GM19035 (cell line): ENCODE measurements around the gene WFIKKN1.

Source experiments
- ATAC-seq: cut with Tn5 transposase; IDR thresholded peaks from one replicate; pipeline ENCODE4 v1.9.1; 2021; ENCODE audit not compliant: unreplicated experiment

The WFIKKN1 gene

DNA sequence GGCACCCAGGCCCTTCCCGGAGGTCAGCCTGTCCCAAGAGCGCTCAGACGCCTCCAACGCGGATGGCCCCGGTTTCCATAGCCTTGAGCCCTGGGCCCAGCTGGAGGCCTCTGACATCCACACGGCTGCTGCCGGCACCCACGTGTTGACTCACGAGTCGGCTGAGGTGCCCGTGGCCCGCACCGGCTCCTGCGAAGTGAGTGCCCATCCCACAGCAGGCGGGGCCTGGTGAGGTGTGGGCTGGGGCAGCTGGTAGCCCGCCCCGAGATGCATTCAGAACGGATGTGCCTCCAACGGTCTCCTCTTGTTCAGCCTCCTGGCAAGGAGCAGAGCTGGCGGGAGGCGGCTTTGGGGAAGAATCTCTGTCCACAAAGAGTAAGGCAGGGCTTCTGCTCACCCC, 21.1 kb downstream of the WFIKKN1 start:
- no peak for ATAC-seq

GRCh38 chr16:652454-653305, 21.9 kb downstream of the WFIKKN1 start:
- no peak for ATAC-seq

DNA sequence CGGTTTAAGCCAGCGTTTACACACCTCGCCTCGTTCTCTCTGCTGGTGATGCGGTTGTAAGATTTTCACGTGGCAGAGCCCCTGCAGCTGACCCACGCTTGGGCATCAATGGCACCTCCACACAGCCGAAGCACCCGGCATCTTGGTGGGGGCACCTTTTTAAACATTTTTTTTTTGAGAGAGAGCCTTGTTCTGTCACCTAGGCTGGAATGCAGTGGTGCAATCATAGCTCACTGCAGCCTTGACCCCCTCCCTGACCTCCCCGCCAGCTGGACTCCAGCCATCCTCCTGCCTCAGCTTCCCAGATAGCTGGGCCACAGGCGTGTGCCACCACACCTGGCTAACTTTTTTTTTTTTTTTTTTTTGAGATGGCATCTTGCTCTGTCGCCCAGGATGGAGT, 23.2 kb downstream of the WFIKKN1 start:
- no peak for ATAC-seq

GRCh38 chr16:657487-657886, 26.7 kb downstream of the WFIKKN1 start:
- ATAC-seq: no peak

- no peak for ATAC-seq
Measured at GRCh38 chr16:658679-659571, 28.1 kb downstream of the WFIKKN1 start.

DNA sequence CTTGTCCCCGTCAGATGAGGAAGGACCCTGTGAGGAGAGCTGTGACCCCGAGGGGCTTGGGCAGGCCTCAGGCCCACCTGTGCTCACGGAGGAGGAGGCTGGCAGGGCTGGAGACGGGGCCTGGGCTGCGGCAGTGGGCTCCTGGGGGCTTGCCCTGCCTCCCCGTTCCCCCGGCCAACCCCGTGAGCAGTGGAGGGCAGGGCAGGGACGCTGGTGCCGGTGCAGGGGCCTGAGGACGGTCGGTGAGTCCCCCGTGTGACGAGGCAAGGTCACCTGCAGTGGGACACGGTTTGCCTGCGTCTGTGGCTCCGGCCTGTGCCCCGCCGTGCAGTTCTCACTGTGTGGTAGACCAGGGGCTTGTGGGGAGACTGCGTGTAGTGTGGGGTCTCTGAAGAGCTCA, 28.8 kb downstream of the WFIKKN1 start:
- ATAC-seq: no peak

DNA sequence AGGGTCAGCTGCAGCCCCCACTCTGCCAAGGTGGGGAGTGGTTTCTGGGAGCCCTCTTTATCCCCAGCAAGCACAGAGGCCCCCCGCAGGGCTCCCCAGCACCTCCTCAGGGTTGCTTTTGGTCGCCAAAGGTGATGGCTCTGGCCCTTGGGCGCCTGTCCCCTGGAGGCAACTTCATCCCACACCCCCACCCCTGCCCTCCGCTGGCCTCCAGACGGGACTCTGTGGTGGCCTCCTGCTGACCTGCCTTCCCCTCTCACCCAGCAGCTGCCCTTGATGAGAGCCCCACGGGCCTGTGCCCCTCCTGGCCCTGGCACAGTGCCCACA, 29.3 kb downstream of the WFIKKN1 start:
- no peak for ATAC-seq

- peak; percentile 52 for ATAC-seq
Measured at GRCh38 chr16:660459-661183, 29.8 kb downstream of the WFIKKN1 start.

DNA sequence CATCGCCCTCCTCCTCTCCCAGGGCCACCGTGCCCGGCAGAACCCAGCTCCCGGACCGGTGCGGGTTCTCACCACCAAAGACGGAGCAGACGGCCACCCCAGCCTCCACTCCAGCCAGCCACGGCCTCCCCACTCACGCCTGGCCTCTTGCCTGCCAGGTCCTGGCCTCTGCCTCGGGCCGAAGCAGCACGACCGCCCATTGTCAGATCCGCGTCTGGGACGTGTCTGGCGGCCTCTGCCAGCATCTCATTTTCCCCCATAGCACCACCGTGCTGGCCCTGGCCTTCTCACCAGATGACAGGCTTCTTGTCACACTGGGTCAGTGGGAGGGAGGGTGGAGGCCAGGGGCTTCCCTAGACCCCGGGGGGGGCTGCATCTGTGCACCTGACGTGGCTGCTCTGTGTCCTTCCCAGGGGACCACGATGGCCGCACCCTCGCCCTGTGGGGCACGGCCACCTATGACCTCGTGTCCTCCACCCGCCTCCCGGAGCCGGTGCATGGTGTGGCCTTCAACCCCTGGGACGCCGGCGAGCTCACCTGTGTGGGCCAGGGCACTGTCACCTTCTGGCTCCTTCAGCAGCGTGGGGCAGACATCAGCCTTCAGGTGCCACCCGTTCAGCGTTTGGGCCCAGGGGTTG, 30.5 kb downstream of the WFIKKN1 start:
- peak; percentile 21 for ATAC-seq

GRCh38 chr16:662095-662494, 31.3 kb downstream of the WFIKKN1 start:
- ATAC-seq: no peak

DNA sequence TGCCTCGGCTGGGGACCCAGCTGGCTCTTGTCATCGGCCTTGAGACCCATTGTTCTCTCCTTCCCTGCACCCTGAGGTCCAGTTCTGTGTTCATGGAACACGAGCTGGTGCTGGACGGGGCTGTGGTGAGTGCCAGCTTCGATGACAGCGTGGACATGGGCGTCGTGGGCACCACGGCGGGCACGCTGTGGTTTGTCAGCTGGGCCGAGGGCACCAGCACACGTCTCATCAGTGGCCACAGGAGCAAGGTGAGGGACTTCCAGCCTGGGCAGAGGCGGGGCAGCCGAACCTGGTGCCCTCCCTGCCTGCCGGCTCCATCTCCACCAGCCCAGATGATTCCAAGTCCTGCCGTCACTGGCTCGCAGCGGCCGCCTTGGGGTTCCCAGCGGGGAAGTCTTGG, 31.8 kb downstream of the WFIKKN1 start:
- ATAC-seq: no peak

DNA sequence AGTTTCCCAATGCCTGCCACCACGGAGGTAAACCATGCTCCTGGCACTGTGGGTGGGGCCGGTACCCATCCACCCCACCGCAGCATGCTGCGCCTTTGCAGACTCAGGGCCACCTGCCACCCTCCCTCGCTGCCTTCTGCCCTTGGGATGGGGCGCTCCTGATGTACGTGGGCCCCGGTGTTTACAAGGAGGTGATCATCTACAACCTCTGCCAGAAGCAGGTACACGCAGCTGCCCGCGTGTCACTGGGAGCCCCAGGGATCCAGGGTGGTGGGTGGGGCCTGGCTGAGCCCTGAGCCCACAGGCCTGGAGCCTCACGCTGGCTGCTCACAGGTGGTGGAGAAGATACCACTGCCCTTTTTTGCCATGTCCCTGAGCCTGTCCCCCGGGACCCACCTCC, 35.8 kb downstream of the WFIKKN1 start:
- no peak for ATAC-seq

- ATAC-seq: no peak
Measured at GRCh38 chr16:667113-667779, 36.5 kb downstream of the WFIKKN1 start.

DNA sequence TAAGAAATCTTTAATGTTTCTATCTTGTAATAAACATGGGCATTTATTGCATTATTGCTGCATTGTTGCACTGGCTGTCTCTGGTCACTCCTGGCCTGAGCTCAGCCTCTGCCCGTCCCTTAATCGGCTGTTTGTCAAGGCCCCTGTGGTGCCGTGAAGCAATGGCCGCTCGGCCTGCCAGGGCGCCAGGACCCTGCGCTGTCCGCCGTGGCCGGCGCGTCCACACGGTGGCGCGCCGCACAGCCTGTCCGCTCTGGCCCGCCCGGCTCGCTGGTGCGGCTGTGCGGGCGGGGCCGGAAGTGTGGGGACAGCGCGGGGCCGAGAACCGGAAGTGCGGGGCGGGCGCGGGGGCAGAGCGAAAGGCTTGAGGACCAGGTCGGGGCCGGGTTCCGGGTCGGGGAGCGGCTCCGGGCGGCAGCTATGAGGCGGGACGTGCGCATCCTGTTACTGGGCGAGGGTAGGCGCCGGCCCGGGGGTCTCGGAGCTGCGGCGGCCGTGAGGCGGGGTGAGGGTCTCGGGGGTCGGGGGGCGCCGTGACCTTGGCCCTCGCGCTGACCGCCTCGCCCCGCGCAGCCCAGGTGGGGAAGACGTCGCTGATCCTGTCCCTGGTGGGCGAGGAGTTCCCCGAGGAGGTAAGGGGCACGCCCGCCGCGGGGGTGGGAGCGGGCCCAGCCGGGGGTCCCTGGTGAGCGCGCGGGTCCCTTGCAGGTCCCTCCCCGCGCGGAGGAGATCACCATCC, 37.2 kb downstream of the WFIKKN1 start, which contains the start of gene RHOT2:
RHOT2 (plus strand) TSS at position 353 of the 739 bp plus-strand sequence; CDS start at position 421, 68 bp downstream.
- peak; percentile 80 for ATAC-seq

DNA sequence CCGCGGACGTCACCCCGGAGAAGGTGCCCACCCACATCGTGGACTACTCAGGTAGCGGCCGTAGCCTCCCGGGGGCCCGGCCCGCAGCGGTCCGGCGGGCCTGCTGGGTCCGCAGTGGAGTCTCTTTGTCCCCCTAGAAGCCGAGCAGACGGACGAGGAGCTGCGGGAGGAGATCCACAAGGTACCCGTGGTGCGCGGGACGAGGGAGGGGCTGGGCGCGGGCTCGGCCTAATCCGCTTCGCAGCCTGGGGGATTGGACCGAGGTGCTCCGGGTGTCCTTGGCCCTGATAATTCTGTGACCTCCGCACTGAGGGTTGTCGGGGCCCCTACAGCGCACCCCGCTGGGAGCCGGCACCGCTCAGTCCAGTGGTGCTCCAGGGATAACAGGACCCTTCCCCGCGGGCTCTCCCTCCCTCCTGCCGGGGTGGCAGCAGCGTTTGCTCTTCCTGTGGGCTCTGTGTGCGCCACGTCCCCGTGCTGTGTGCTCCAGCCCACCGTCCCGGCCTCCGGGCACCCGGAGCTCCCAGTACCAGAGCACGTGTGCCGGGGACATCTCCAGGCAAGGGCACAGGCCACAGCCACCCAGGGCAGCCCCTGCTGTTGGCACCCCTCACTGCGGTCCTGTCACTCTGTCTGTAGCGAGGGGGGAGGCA, 37.9 kb downstream of the WFIKKN1 start:
- peak; percentile 7 for ATAC-seq

DNA sequence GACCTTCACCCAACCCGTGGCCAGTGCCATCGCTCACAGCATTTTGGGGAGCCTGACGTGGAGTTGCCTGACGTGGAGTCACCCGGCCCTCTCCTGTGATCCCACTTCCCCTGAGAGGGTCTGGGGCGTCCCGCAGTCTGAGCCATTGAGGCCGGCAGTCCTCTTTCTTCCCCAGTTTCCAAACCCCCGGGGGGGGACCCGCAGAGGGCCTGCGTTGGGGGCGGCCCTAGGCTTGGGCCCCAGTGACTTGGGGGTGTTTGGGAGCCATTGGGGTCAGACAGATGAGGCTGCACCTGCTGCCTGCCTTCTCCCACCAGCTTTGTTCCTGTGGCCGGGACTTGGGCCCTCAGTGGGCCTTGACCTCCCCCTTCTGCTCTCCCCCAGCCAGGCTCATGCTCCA, 38.9 kb downstream of the WFIKKN1 start:
- ATAC-seq: no peak

DNA sequence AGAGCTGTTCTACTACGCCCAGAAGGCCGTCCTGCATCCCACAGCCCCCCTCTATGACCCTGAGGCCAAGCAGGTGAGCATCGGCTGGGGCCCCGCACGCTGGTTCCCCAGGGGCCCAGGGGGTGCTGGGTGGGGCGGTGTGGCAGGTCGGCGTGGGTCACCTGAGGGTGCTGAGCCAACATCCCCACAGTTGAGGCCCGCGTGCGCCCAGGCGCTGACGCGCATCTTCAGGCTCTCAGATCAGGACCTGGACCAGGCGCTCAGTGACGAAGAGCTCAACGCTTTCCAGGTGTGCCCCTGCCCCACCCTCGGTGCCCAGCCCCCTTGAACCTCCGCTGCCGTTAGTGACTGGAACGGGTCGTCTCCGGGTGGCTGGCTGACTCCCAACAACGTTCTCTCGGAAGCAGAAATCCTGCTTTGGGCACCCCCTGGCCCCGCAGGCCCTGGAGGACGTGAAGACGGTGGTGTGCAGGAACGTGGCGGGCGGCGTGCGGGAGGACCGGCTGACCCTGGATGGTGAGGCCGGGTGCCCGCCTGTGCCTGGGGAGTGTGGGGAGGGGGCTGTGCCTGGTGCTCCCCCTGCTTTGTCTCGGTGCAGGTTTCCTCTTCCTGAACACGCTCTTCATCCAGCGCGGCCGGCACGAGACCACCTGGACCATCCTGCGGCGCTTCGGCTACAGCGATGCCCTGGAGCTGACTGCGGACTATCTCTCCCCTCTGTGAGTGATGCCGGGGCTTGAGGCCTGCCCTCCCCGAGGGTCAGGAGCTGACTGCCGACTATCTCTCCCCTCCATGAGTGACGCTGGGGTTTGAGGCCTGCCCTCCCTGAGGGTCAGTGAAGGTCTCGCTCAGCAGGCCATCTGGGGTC, 39.9 kb downstream of the WFIKKN1 start:
- no peak for ATAC-seq
